ENCODE data around the gene MYL2. TPM values are rescaled to one million over a fixed set of nuclear protein-coding genes. Genes with fewer than 3 reads are reported as not detected.

Gene MYL2
- total RNA-seq, 3 donors from 2014 or later (not counting 1 experiment from before 2014, with no cell fraction given), result not detected

DNA sequence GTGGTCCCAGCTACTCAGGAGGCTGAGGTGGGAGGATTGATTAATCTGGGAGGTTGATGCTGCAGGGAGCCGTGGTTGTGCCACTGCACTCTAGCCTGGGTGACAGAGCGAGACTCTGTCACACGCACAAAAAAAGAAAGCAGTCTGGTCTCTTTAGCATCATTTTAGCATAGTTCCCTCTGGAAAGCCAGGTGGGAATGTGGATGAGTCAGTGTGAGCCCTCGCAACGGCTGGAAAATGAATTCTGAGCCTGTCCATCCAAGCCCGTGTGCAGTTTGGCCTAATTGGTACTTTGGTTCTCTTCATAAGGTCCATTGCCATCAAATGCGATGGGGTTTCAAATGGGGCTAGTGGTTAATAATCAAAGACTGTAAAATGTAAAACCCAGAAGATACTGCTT, 2.4 kb downstream of the MYL2 start:
- Mint-ChIP-seq H3K36me3 (no peaks in the 10 kb centered on the region), H3K4me1 (no peaks in the 10 kb centered on the region), H3K9me3 (no peaks in the 10 kb centered on the region), H3K4me3 (no peak overlapping the region), H3K27ac (no peak overlapping the region), H3K27me3 (ENCODE audit: low read depth in 2 of 2) (peaks cover 0 to 9% of the 10 kb centered on the region in 2 donors)
- Histone ChIP-seq H3K27ac (ENCODE audit: low read length) (no peak overlapping the region), H3K4me3 (ENCODE audit: low read length) (no peak overlapping the region), H3K9me3 (ENCODE audit: control insufficient read depth, insufficient read depth, low read length) (no peaks in the 10 kb centered on the region), H3K4me1 (ENCODE audit: control insufficient read depth, insufficient read depth, low read length) (peaks cover 4% of the 10 kb centered on the region), H3K27me3 (ENCODE audit: control insufficient read depth, insufficient read depth, low read length) (no peaks in the 10 kb centered on the region), H3K36me3 (ENCODE audit: control insufficient read depth, insufficient read depth, low read length) (no peaks in the 10 kb centered on the region)
- DNase-seq, result no peak
- intact Hi-C loops (cut with micrococcal nuclease), result no loop called here
- 90% methylated on average over 7 of the region's 7 CpGs for WGBS (ENCODE audit: insufficient coverage)
- TF ChIP-seq, protein P1, sequence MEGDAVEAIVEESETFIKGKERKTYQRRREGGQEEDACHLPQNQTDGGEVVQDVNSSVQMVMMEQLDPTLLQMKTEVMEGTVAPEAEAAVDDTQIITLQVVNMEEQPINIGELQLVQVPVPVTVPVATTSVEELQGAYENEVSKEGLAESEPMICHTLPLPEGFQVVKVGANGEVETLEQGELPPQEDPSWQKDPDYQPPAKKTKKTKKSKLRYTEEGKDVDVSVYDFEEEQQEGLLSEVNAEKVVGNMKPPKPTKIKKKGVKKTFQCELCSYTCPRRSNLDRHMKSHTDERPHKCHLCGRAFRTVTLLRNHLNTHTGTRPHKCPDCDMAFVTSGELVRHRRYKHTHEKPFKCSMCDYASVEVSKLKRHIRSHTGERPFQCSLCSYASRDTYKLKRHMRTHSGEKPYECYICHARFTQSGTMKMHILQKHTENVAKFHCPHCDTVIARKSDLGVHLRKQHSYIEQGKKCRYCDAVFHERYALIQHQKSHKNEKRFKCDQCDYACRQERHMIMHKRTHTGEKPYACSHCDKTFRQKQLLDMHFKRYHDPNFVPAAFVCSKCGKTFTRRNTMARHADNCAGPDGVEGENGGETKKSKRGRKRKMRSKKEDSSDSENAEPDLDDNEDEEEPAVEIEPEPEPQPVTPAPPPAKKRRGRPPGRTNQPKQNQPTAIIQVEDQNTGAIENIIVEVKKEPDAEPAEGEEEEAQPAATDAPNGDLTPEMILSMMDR (IDR thresholded peaks at IDR 0.05), result no peak
- no peak for ATAC-seq

DNA sequence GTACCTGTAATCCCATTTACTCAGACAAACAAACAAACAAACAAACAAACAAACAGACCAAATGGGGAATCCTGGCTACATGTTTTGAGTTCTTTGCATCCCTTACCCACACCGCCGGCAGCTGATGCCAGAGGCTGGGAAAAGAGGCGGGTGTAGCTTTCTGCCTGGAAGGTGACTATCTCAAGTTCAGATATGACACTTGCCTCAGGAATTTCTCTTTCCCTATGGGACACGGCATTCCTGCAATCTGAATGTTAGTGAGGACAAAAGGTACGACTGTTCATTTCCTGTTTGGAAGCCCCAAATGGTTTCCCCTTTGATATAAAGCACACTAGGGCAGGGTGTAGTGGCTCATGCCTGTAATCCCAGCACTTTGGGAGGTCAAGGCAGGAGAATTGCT, 2.9 kb downstream of the MYL2 start:
- ATAC-seq, result no peak
- H3K27me3 Mint-ChIP-seq (ENCODE audit: low read depth in 2 of 2), result peaks cover 0 to 9% of the 10 kb centered on the region in 2 donors
- H3K27ac Mint-ChIP-seq, result no peak overlapping the region
- H3K9me3 Mint-ChIP-seq, result no peaks in the 10 kb centered on the region
- no peak for DNase-seq
- H3K4me3 Mint-ChIP-seq, result no peak overlapping the region
- intact Hi-C loops (cut with micrococcal nuclease), result no loop called here
- TF ChIP-seq, protein P1 (IDR thresholded peaks at IDR 0.05), result no peak
- no peaks in the 10 kb centered on the region for H3K36me3 Mint-ChIP-seq
- no peak overlapping the region for H3K4me3 ChIP-seq (ENCODE audit: low read length)
- no peaks in the 10 kb centered on the region for H3K27me3 ChIP-seq (ENCODE audit: control insufficient read depth, insufficient read depth, low read length)
- H3K4me1 ChIP-seq (ENCODE audit: control insufficient read depth, insufficient read depth, low read length), result peaks cover 6% of the 10 kb centered on the region
- no peak overlapping the region for H3K27ac ChIP-seq (ENCODE audit: low read length)
- WGBS (ENCODE audit: insufficient coverage), result 73% methylated on average over 5 of the region's 5 CpGs
- no peaks in the 10 kb centered on the region for H3K9me3 ChIP-seq (ENCODE audit: control insufficient read depth, insufficient read depth, low read length)
- H3K4me1 Mint-ChIP-seq, result no peaks in the 10 kb centered on the region
- H3K36me3 ChIP-seq (ENCODE audit: control insufficient read depth, insufficient read depth, low read length), result no peaks in the 10 kb centered on the region

DNA sequence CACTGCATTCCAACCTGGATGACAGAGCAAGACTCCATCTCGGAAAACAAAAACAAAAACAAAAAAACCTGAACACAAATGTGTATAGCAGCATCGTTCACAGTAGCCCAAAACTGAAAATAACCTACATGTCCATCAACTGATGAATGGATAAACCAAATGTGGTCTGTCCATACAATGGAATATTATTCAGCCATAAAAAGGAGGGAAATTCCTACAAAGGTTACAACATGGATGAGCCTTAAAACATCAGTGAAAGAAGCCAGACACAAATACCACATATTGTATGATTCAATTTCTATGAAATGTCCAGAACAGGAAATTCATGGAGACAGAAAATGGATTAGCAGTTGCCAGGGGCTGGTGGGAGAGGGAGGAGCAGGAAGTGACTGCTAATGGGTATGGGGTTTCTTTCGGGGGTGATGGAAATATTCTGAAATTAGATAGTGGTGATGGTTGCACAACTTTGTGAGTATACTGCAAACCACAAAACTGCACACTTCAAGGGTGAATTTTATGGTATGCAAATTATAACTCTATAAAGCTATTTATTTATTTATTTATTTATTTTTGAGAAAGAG, 4.0 kb downstream of the MYL2 start:
- Histone ChIP-seq H3K27ac (ENCODE audit: low read length) (no peak overlapping the region), H3K36me3 (ENCODE audit: control insufficient read depth, insufficient read depth, low read length) (no peaks in the 10 kb centered on the region), H3K9me3 (ENCODE audit: control insufficient read depth, insufficient read depth, low read length) (no peaks in the 10 kb centered on the region), H3K27me3 (ENCODE audit: control insufficient read depth, insufficient read depth, low read length) (no peaks in the 10 kb centered on the region), H3K4me3 (ENCODE audit: low read length) (no peak overlapping the region), H3K4me1 (ENCODE audit: control insufficient read depth, insufficient read depth, low read length) (peaks cover 6% of the 10 kb centered on the region)
- no peak overlapping the region for H3K27ac Mint-ChIP-seq
- DNase-seq (no peak), ATAC-seq (no peak)
- no peaks in the 10 kb centered on the region for H3K36me3 Mint-ChIP-seq
- no peaks in the 10 kb centered on the region for H3K9me3 Mint-ChIP-seq
- intact Hi-C loops (cut with micrococcal nuclease), result no loop called here
- TF ChIP-seq, protein P1 (IDR thresholded peaks at IDR 0.05), result no peak
- H3K4me3 Mint-ChIP-seq, result no peak overlapping the region
- H3K27me3 Mint-ChIP-seq (ENCODE audit: low read depth in 2 of 2), result peaks cover 0 to 9% of the 10 kb centered on the region in 2 donors
- H3K4me1 Mint-ChIP-seq, result no peaks in the 10 kb centered on the region
- 95% methylated on average over 2 of the region's 3 CpGs for WGBS (ENCODE audit: insufficient coverage)
